HG02678 (cell line): ENCODE measurements around the gene KCNJ4.
"Not testable (repeated sequence)": the region's sequence is repeated elsewhere in the genome, so short reads cannot be mapped to it uniquely, and the experiment has no call there.

Experiments
- ATAC-seq: cut with Tn5 transposase; IDR thresholded peaks from one replicate; pipeline ENCODE4 v1.9.1; 2021; ENCODE audit warnings: mild to moderate bottlenecking, moderate library complexity; ENCODE audit not compliant: unreplicated experiment

Gene KCNJ4

GRCh38 chr22:38388506-38389427 is 66.2 kb downstream of the KCNJ4 start:
- ATAC-seq, result not testable (repeated sequence)

- ATAC-seq, result not testable (repeated sequence)
These were observed 68.1 kb downstream of the KCNJ4 start for GRCh38 chr22:38386918-38387317.

DNA sequence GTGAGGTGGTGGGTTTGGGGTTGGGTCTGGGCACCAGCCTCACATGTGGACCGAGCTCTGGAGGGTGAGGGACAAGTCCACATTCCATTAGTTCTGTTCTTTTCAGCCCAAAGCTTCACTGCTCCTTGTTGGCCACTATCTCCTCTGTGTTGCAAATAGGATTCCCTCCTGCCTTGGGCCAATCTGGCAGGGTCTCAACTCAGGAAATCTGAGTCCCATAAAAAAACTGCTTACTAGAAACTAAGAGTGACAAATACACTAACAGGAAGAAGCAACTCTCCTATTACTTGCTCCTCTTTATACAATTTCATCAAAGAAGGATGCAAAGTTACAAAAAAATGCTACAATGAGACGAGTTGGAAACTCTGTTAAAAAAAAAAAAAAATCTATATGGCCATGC is 71.6 kb downstream of the KCNJ4 start:
- ATAC-seq, result no peak

DNA sequence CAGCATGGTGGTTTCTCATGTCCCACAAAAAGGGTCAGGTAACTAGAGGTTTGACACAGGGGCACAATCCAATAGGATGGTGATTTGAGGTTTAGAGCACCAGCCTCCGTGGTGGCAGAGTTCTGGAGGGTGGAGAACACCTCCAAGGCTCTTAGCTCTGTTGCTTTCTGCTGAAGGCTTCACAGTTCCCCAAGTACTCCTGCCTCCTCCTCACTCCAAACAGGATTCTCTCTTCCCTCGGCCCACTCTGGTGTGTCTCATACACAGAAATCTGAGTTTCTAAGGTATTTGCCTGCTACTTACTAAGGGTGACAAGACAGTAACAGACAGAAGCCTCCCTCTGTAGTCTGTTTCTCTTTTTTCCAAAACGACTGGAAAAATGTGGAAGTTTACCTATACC is 73.6 kb downstream of the KCNJ4 start:
- ATAC-seq, result not testable (repeated sequence)
